ENCODE data around the gene ZNF385B.

Gene ZNF385B

DNA sequence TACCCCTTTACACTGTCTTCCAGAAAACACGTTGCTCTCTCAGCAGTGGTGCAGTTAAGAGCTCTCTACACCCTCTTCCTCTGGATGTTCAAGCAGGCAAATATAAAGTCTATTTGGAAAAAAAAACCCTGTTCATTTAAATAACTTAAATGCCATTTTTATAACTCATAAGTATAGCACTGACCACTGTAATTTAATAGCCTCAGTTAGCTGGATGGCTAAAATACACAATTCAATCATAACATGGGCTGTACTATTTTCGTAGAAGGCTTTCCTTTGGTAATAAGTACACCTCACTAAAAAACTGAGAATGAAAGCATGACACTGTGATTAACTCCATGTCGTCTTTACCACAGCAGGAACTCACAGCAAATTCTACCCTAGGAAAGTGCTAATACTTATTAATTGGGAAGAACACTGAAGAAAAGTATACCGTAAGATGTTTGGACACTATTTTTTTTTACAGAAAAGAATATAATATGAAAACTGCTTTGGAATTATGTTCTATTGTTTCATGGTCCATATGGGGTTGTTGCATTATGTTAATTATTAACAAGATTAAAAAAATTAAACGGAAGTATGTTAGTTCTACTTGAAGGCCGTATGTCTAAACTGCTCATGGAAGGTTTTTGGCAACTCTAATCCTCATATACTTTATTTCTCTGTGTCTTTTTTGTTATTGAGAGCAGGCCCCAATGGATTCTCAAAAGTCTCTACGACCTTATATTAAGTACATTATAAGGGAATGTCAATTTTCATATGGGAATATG, 269.1 kb downstream of the ZNF385B start:
- DNase-seq (ENCODE audit: low read depth in 2 of 3, low spot score in 2 of 3) = no peak

DNA sequence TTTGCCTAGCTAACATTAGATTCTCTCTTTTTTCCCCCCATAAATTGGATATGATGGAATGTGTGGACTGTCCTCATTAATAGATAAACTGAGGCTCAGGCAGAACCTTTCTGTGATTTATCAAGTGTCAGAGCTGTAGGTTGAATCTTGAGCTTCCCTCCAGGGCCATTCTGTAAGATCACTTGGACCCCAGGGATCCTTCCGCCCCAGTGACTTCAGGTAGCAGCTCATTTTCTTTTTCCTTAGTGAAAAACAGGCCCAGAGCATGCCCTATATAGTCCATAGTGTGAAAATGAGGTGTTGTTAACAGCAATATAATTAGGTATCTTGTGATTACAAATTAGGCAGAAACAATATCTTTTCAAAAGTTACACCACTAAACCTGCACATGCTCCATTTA, 269.7 kb downstream of the ZNF385B start:
- no peak for DNase-seq (ENCODE audit: low read depth in 2 of 3, low spot score in 2 of 3)

DNA sequence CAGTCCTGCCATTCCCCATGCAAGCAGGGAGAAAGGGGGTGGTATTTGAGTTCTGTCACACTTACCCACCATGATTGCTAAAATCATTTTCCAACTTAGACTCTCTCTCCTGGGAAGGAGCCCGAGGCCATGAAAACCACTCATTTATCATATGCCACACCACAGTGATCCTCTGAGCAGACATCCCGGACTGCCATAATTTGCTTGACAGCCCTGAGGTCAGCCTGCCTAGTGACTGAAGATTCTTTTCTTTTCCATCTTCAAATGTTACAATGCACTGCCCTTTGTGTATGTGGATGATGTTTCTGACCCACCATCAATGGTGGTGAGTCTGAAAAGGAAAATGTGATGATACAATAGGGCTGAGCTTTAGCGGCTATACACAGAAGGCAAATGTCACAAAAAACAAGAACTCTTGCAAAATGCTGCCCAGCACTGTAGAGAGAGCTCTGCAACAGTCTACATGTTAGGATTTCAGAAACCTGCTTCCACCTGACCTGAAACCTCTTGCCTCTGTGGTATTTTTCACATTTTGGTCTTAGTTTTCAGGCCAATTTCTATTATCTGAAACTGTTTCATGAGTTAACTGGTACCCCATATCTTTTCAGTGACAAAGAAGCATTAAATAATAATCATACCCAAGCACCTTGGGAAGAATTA, 272.8 kb downstream of the ZNF385B start:
- DNase-seq (ENCODE audit: low read depth in 2 of 3, low spot score in 2 of 3) = no peak

DNA sequence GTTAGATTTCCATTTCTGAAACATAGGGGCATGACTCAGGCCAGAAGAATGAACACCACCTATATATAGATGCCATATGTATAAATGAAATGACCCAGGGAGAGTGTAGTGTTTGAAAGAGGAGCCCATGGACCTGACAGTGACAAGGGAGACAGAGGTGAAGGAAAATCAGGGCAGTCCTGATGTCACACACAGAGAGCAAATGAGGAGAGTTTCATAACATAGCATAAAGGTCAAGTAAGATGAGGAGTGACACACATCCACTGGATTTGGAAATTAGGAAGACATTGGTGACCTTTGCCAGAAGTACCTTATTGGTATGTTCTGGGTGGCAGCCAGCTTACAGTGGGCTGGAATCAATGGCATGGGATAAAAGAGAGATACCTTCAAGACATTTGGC, 276.7 kb downstream of the ZNF385B start:
- DNase-seq (ENCODE audit: low read depth in 2 of 3, low spot score in 2 of 3) = no peak

DNA sequence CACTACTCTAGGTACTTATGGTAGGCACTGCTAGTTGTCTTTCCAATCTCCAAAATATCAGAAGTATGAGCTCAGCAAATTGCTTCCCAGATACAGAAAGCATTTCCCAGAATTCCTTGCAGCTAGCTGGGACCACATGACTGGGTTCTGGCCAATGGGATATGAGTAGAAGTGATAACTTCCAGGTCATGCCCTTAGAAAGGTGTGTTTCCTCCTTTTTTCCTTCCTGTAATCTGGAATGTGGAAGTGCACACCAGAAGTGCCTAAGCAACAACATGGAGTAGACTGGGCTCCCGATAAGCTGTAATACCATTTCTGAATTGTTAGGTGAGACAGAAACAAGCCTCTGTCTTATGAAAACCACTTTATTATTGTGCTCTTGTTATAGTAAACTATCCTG, 279.8 kb downstream of the ZNF385B start:
- no peak for DNase-seq (ENCODE audit: low read depth in 2 of 3, low spot score in 2 of 3)

DNA sequence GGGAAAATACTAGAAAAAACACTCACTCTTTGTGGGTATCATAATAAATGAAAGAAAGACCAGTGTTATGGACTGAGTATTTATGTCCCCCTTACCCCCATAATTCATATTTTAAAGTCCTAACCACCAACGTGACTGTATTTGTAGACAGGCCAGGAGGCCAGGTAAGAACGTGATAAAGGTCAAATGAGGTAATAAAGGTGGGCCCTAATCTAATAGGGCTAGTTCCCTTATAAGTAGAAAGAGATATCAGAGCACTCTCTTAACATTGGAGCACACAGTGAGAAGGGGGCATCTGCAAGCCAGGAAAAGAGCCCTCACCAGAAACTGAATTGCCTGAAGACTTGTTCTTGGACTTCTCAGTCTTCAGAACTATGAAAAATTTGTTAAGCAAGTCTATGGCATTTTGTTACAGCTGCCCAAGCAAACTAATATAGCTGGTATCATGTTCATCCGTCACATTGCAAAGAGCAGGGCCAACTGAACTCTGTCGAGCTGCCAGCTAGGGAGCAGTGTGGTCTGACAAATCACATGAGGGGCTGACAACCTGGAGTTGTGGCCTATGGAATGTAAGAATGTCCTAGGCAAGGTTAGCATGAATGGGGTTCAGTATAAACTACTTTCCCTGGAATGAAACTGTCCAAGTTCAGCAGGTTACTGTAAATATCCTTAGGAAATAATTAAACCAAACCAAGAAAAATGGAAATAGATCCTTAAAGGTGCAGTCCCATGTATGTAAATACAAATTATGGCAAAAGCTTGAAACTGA, 280.9 kb downstream of the ZNF385B start:
- DNase-seq (ENCODE audit: low read depth in 2 of 3, low spot score in 2 of 3) = no peak

DNA sequence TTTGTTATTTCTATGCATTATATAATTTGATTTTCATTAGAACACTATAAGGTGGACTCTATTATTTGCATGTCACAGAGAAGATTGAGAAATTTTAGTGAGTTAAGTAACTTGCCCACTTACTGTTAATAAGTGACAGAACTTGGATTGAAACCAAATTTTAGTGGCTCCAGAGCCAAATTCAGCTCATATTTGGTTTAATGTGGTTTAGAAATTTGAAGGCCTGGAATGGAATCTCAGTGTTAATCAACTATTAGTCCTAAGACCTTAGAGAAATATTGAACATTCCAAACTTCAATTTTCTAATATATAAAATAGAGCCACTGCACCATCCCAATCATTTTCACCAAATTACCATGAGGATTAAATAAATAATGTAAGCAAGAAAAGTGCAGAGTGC, 281.6 kb downstream of the ZNF385B start:
- no peak for DNase-seq (ENCODE audit: low read depth in 2 of 3, low spot score in 2 of 3)

DNA sequence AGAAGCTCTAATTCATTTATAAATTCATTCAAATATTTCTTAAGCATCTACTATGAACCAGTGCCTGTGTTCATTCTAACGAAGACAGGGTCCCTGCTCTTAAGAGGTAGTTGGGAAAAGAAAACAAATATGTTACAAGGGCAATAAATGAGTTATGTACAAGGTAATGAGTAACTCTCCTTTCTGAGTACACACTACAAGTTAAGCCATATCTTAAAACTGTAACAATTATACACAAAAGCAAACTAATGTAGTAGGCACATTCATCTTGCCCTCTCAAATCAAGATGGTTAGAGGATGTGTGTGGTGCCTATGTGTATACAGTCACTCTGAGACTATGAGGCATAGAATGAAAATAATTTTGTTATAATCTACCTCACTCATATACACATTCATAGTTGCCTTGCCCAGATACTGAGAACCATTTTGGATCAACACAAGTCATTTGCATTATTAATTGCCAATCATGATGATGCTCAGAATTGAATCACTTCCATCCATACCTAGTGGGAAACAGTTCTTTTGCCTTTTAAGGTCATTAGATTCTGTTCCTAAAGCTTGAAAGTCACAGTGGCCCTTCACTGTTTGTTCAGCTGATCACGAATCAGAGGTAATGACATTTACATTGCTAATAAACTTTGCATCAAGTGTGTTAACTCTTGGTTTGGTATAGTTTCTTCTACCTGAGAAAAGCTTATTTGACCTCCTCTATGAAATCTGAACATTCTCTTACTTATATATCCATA, 283.1 kb downstream of the ZNF385B start:
- no peak for DNase-seq (ENCODE audit: low read depth in 2 of 3, low spot score in 2 of 3)

DNA sequence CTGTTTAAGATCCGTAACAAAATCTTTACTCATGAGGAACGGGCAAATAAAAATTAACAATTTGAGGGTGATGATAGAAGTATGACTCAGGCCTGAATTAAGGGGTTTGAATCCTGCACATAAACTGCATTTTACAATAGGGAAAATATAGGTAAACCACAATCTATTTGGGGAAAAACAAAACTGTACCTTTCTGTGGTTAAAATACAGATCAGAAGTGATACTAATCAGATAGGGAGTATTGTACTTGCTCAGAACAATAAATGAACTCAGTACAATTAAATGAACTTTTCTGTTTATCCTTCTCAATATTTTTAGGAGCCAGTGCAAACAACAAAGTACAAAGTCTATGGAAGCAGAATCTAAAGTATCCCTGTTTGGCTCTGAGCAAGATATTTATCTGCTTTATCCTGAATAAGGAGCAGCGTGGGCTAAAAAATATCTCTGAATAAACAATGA, 287.3 kb downstream of the ZNF385B start:
- DNase-seq (ENCODE audit: low read depth in 2 of 3, low spot score in 2 of 3) = no peak

DNA sequence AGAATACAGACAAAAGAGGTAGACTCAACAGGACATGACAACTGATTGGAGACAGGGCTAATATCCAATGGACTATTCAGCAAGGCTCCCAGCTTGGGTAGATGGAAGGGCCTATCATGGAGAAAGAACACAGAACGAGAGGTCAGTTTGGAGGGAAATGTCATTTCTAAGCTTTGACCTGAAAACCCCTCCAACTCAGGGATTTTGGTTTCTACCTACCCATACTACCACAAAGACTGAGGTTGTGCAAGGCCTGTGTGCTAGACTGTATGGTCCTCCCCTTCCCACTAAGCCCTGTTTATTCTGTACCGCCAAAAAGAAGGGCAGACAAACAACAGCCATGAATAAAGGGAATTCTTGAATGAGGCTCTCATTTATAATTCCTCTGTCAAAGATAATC, 288.9 kb downstream of the ZNF385B start:
- no peak for DNase-seq (ENCODE audit: low read depth in 2 of 3, low spot score in 2 of 3)

DNA sequence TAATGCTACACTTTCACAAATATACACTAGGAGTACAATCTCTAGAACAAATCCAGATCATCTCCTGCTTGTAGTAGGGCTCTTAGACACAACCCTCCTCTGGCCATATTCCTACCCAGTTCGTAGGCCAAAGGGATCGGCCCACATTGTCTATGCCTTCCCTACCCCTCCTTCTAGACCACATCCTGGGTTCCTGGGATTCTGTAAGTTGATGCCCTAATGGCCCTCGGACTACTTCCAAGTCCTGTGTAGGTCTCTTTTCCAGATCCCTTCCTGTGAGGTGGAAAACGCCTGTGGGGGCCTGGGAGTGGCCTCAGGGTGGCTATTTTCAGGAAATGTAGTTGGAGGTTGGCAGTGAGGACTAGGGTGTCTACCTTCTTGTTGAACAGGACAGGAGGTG, 289.7 kb downstream of the ZNF385B start:
- DNase-seq (ENCODE audit: low read depth in 2 of 3, low spot score in 2 of 3) = no peak

DNA sequence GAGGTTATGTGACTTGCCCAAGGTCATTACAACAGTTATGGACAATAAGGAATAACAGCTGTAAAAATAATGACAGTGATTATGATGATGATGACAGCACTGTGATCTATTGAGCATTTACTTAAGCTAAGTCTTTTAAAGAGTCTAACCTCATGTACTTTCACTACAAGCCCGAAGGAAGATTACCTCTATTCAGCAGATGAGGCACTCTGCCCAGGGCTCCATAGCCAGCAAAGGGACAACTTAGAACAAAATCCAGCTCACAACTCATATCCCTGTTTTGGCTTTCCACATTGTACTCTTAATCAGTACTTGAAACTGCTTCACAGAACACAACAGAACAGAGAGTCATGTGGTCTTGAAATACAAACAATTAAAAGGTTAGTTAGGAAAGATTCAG, 290.2 kb downstream of the ZNF385B start:
- DNase-seq (ENCODE audit: low read depth in 2 of 3, low spot score in 2 of 3) = no peak

DNA sequence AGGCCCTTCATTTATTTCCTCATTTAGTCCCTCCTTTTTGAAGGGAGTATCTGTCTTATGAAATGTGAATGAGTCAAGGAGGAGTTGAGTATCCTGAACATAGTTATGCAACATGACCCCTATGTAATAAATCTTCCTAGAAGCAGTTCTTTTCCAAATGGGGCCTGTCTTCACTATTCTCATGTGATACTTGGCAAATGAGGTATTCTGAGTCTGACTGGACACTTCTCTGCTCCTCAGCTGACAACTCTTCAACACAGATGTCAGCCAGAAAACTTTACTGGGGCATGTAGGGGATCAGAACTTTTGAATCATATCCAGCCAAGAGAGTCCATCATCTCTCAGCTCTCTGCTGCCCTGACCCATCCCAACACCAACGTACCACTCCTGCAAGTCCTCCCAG, 291.6 kb downstream of the ZNF385B start:
- DNase-seq (ENCODE audit: low read depth in 2 of 3, low spot score in 2 of 3) = no peak

DNA sequence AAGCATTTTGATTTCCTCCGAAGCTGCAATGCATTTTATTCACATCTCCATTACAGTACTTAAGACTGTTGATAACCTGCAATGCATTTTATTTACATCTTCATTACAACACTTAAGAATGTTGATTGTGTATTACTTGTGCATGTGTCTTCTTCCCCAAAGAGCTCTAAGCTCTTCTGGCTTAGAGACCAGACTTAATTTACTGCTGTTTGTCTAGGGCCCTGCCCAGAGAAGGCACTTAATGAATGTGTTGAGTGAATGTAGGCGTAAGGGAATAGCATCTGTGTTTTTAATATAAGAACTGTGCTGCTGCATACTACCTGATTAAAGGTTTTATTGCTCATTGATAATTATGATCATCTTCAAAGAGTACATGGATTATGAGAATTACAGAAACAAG, 295.6 kb downstream of the ZNF385B start:
- no peak for DNase-seq (ENCODE audit: low read depth in 2 of 3, low spot score in 2 of 3)

DNA sequence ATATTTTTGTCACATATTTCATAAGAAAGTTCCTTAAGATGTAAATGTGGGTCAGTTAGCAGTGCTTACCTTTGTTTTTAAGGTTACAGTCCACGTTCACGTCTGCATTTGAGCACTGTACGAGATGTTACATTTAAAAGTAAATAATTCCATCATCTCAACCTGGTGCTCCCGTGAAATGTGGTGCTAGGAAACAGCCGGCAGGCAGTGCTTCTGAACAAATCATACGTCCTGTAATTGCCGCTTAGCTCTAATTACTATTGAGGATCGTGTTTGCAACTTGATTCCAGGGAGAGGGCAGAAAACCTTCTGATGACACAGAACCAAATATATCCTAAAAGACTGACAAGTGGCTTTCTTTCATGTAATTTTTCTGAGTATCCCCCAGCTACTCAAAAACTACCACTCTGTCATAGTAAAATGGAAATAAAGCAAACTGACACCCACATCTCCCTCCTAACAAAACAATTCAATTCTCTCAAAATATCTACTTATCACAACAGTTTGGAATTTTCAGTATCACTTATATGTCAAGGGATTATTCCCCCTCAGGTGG, 299.0 kb downstream of the ZNF385B start:
- no peak for DNase-seq (ENCODE audit: low read depth in 2 of 3, low spot score in 2 of 3)

DNA sequence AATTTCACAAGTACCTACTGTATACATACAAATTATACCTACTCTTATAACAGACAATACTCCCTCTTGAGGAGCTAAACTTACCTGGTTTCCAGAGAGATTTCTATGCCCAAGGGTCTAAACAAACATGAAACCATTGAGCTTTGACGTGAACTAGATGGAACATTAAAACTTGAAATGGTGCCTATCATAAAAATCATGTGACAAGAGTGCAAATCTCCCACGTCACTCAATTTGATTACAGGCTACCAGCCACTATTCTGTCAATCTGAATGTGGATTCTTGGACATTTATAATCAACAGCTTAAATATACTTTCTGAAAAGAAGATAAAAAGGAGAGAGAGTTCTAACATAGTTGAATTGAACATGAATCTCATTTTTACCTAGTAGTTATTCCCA, 299.7 kb downstream of the ZNF385B start:
- DNase-seq (ENCODE audit: low read depth in 2 of 3, low spot score in 2 of 3) = no peak

DNA sequence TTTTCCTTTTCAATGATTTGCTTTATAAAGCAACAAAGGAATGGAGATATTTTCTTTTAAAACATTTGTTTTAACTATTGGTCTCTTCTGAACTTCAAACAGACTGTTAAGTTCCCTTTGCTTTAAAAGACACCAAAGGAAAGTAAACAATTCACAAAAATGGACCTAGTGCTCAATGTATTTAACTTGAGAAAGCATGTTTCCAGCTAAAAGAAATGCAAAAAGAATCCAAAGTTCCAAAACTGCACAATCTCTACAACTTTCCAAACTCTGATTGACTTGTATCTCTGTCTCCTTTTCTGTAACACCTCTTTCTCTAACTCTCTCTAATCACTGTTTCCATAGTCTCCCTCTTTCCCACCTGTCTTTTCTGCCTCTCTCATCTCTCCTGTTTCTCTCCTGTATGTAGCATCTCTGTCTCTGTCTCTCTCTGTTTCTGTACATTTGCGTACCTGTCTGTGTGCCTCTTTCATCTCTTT, 301.1 kb downstream of the ZNF385B start:
- no peak for DNase-seq (ENCODE audit: low read depth in 2 of 3, low spot score in 2 of 3)

DNA sequence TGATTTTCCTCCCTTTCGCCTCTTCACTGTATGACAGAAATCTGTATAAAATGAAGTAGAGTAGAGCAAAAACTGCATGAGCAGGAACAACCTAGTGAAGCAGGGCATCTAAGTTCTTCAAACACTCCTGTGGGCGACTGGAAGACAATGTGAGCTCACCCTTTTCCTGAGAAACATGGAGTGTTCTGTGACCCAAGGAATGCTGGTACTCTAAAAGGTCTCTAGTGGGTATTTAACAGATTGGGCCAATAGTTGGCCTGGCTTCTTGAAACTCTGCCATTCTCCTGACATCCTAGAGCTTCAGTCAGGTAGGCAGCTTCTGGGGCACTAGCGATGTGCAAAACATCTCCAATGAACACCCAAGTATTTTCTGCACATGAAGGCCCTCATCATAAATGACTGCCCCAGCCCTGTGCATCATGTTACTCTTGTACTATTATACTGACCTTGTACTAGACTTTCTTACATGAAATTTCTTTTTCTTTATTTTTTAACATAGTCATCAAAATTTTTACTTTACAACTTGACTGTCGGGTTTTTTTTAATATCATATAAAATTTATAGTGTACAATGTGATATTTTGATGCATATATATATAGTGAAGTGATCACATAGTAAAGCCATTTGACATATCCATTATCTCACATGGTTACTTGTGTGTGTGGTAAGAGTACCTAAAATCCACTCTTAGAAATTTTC, 302.2 kb downstream of the ZNF385B start:
- DNase-seq (ENCODE audit: low read depth in 2 of 3, low spot score in 2 of 3) = no peak

DNA sequence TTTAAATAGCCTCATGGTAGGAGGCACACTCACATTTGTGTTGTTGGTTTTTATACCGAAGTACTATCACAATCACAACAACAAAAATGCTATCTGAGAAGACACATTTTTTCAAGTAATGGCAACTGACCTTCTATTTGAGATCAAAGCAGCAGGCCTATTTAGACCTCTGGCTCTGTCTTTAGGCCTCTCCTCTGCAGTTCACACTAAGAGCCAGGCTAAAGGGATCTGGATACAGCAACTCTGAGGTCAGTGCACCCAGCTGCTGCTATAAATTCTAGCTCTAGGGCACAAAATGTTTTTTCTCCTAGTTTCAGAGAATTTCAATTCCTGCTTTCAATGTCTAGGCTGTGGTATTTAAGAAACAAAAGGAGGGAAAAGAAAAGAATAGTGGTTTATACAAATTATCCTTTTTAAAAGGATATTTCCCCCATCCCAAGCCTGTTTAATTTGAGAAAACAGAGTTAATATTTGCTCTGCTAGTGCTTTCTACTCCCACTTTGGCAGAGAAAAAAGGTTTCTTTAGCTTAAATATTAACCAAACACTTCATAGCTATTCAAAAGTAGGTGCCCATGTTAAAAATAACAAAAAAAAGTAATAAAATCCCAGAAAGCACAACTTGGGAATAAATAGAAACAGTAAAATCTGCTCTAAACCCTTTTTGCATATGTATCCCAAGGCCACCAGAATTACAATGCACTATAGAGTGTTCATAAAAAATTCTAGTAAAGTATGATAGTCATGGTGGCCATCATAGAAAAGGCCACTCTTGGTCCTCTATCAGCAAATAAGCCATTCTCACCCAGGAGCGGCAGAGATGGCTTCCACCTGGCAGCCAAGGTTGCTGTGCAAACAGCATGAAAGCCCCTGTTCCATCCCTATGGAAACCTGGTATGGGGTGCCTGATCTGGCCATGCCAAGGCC, 303.1 kb downstream of the ZNF385B start:
- DNase-seq (ENCODE audit: low read depth in 2 of 3, low spot score in 2 of 3) = no peak

Measured in activated CD8-positive, alpha-beta memory T cell treated with anti-CD3 and anti-CD28 coated beads for 48 hours (primary cell).